GM23248 (cell line): ENCODE results near the gene BCL2. TPM values are rescaled to one million over a fixed set of nuclear protein-coding genes. Genes with fewer than 3 reads are reported as not detected.

Experiments
- DNase-seq: peaks from one replicate; pipeline ENCODE4 v3.0.0-alpha.2; 2015
- H2AFZ ChIP-seq: fragments of 200-600 bp; sonication (generic); 2 replicates; pipeline ENCODE4 v1.6.1; 2016; ENCODE audit warnings: antibody characterized with exemption
- H3F3A ChIP-seq: fragments of 200-600 bp; sonication (generic); 2 replicates; pipeline ENCODE4 v1.6.1; 2016; ENCODE audit warnings: mild to moderate bottlenecking, antibody characterized with exemption, mixed run types; ENCODE audit not compliant: insufficient read depth
- H3K27ac ChIP-seq: fragments of 200-600 bp; sonication (generic); 2 replicates; pipeline ENCODE4 v1.5.1; 2016; ENCODE audit warnings: mild to moderate bottlenecking
- H3K27me3 ChIP-seq: fragments of 200-600 bp; sonication (generic); replicated peaks from 2 replicates; pipeline ENCODE4 v1.6.1; 2016; ENCODE audit warnings: mild to moderate bottlenecking; ENCODE audit not compliant: insufficient read depth
- H3K36me3 ChIP-seq: fragments of 200-600 bp; sonication (generic); 2 replicates; pipeline ENCODE4 v1.6.1; 2016; ENCODE audit warnings: low read depth, mild to moderate bottlenecking
- H3K4me1 ChIP-seq: fragments of 200-600 bp; sonication (generic); 2 replicates; pipeline ENCODE4 v1.6.1; 2016; ENCODE audit warnings: mild to moderate bottlenecking; ENCODE audit not compliant: insufficient read depth
- H3K4me2 ChIP-seq: fragments of 200-600 bp; sonication (generic); one replicate; pipeline ENCODE4 v1.6.1; 2016; ENCODE audit warnings: mild to moderate bottlenecking; ENCODE audit not compliant: unreplicated experiment
- H3K4me3 ChIP-seq: fragments of 200-600 bp; sonication (generic); 2 replicates; pipeline ENCODE4 v1.5.1; 2016; ENCODE audit warnings: mild to moderate bottlenecking
- H3K79me2 ChIP-seq: fragments of 200-600 bp; sonication (generic); 2 replicates; pipeline ENCODE4 v1.6.1; 2016; ENCODE audit warnings: mild to moderate bottlenecking; ENCODE audit not compliant: insufficient read depth
- H3K9ac ChIP-seq: fragments of 200-600 bp; sonication (generic); 2 replicates; pipeline ENCODE4 v1.6.1; 2016; ENCODE audit warnings: mild to moderate bottlenecking
- H3K9me2 ChIP-seq: fragments of 200-600 bp; sonication (generic); 2 replicates; pipeline ENCODE4 v1.6.1; 2016; ENCODE audit warnings: mixed run types, mild to moderate bottlenecking, moderate library complexity; ENCODE audit not compliant: insufficient read depth
- H3K9me3 ChIP-seq: fragments of 200-600 bp; sonication (generic); one replicate; pipeline ENCODE4 v1.6.1; 2017; ENCODE audit warnings: low read depth
- H4K20me1 ChIP-seq: fragments of 200-600 bp; sonication (generic); 2 replicates; pipeline ENCODE4 v1.6.0; 2016; ENCODE audit not compliant: insufficient read depth
- EZH2 ChIP-seq: fragments of 200-600 bp; sonication (generic); IDR thresholded peaks from 2 replicates; pipeline ENCODE4 v1.6.1; 2018; ENCODE audit warnings: antibody characterized with exemption, mild to moderate bottlenecking; ENCODE audit not compliant: insufficient read depth, poor library complexity, severe bottlenecking
- EZH2phosphoT487 ChIP-seq: fragments of 200-600 bp; sonication (generic); IDR thresholded peaks from 2 replicates; pipeline ENCODE4 v1.6.1; 2018; ENCODE audit warnings: antibody characterized with exemption, moderate library complexity, mild to moderate bottlenecking, low read depth; ENCODE audit not compliant: insufficient read depth
- WGBS, 2 experiments: methylation state at CpG; one replicate each; pipeline ENCODE4 v1.1.6; 2015 to 2017; ENCODE audit warnings: low lambda C conversion rate in 2 of 2, low coverage in 1 of 2; ENCODE audit errors: missing lambda C conversion rate in 2 of 2; 5-methylcytosine and 5-hydroxymethylcytosine counted together
- in situ Hi-C: fragments of 300-500 bp; cut with MboI; formaldehyde crosslinking; loops from 2 replicates; pipeline ENCODE4 v1.15.0; 2020
- polyA plus RNA-seq: library from polyadenylated mRNA; unstranded; fragments of >200 nt; fragmentation: Nextera tagmentation; extraction: Ambion mirVana; gene quantifications from 2 replicates; pipeline ENCODE4 v1.2.1, GENCODE V29; 2016
- total RNA-seq: library from RNA; depleted of rRNA; stranded (reverse); fragments of >200 nt; shearing (Covaris generic); gene quantifications from 2 replicates; pipeline ENCODE4 v1.2.3, GENCODE V29; 2014

BCL2 gene
- total and polyA plus RNA-seq, 2 experiments from 2014 or later: 0.30 to 1.5 TPM

DNA sequence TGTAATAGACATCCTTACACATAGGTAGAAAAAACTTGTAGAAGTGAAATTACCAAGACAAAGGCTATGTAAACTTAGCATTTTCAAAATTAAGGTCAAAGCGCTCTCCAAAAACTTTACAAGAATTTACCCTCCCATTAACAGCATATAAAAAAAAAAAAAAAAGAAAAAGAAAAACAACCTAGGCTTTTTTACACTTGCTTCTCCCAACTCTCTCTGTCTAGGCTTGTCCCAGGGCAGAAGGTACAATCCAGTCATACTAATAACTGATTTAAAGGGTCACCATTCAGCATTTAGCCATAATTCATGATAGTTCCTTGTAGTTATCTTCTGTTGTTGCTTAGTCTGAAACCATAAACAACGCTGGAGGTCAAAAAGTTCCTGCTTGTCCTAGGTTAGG is 130.5 kb downstream of the BCL2 start:
- no peak overlapping the region for H3K4me2 ChIP-seq
- H3K9me2 ChIP-seq: no peaks in the 10 kb centered on the region
- 92 to 97% methylated on average over 2 of the region's 2 CpGs for WGBS, 2 experiments
- H3K79me2 ChIP-seq: no peaks in the 10 kb centered on the region
- H3K4me3 ChIP-seq: no peak overlapping the region
- DNase-seq: no peak
- in situ Hi-C loops: no loop called here
- no peaks in the 10 kb centered on the region for H3K27me3 ChIP-seq
- peaks cover 9% of the 10 kb centered on the region; the same call in 1 of the 2 replicates for H3K4me1 ChIP-seq
- no peaks in the 10 kb centered on the region for H4K20me1 ChIP-seq
- no peak overlapping the region for H3K27ac ChIP-seq
- H3F3A ChIP-seq: no peaks in the 10 kb centered on the region
- H3K36me3 ChIP-seq: no peaks in the 10 kb centered on the region
- H3K9ac ChIP-seq: no peak overlapping the region
- H3K9me3 ChIP-seq: no peaks in the 10 kb centered on the region
- TF ChIP-seq EZH2: no peak
- TF ChIP-seq EZH2phosphoT487: no peak
- H2AFZ ChIP-seq: no peak overlapping the region

DNA sequence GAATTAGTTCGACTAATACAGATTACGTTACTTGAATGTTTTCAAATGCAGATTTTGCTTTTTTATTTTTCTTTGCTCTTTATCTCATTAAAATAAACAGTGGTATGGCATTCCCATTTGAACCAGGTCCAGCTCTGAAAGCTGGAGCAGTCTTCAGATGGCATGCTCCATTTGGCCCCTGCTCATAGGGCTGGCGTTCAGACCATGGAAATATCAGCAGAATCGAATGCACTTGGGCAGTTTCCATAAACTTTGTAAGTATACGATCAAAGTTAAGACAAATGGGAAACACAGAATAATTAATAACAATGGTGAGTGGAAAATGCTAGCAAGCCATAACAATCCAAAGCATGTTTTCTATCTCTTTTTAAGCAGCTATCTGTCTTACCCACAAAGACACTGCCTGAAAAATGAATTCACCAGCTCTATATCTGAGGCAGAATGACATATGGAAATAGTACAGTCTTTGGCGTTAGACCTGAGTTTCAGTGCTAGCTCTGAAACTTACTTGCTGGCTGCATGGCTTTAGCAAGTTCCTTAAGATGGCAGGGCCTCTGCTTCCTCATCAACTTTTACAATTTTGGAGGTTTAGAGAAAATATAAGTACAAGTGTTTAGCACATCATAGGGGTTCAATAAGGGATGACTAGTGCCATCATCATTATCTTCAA is 131.6 kb downstream of the BCL2 start:
- in situ Hi-C loops: no loop called here
- Histone ChIP-seq H3K27ac (no peak overlapping the region), H4K20me1 (no peaks in the 10 kb centered on the region), H2AFZ (no peak overlapping the region), H3K79me2 (no peaks in the 10 kb centered on the region), H3K4me1 (peaks cover 9% of the 10 kb centered on the region; the same call in 1 of the 2 replicates), H3F3A (no peaks in the 10 kb centered on the region), H3K36me3 (no peaks in the 10 kb centered on the region), H3K4me3 (no peak overlapping the region), H3K9me3 (no peaks in the 10 kb centered on the region), H3K27me3 (no peaks in the 10 kb centered on the region), H3K4me2 (no peak overlapping the region), H3K9ac (no peak overlapping the region), H3K9me2 (no peaks in the 10 kb centered on the region)
- TF ChIP-seq EZH2phosphoT487 (no peak), EZH2 (no peak)
- WGBS, 2 experiments: 36 to 38% methylated on average over 6 of the region's 6 CpGs
- DNase-seq: no peak

DNA sequence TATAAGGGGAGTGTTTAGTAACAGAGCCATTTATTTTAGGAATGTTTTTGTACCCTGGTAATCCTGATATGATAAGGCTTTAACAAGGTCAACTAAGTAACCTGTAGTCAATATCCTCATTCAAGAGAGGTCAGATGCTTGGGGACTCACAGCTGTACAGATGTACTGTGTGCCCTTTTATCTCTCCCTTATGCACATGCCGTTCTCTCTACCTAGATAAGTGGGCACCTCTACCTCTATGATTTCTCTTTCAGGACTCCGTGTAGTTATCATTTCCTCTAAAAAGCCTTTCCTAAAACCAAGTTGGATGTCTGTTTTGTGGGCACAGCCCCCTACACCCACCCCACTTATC is 132.4 kb downstream of the BCL2 start:
- Histone ChIP-seq H3K36me3 (no peaks in the 10 kb centered on the region), H3K4me2 (no peak overlapping the region), H3K9me3 (no peaks in the 10 kb centered on the region), H3K9ac (no peak overlapping the region), H3K4me3 (no peak overlapping the region), H3K27me3 (no peaks in the 10 kb centered on the region; the same call in 1 of the 2 replicates), H3F3A (no peaks in the 10 kb centered on the region), H3K27ac (no peak overlapping the region), H2AFZ (no peak overlapping the region), H3K79me2 (no peaks in the 10 kb centered on the region), H3K4me1 (peaks cover 9% of the 10 kb centered on the region; the same call in 1 of the 2 replicates), H4K20me1 (no peaks in the 10 kb centered on the region), H3K9me2 (no peaks in the 10 kb centered on the region)
- 95% methylated on average over 2 of the region's 2 CpGs for WGBS, 2 experiments
- no peak for DNase-seq
- TF ChIP-seq EZH2: no peak
- no peak for TF ChIP-seq EZH2phosphoT487
- in situ Hi-C loops: no loop called here

DNA sequence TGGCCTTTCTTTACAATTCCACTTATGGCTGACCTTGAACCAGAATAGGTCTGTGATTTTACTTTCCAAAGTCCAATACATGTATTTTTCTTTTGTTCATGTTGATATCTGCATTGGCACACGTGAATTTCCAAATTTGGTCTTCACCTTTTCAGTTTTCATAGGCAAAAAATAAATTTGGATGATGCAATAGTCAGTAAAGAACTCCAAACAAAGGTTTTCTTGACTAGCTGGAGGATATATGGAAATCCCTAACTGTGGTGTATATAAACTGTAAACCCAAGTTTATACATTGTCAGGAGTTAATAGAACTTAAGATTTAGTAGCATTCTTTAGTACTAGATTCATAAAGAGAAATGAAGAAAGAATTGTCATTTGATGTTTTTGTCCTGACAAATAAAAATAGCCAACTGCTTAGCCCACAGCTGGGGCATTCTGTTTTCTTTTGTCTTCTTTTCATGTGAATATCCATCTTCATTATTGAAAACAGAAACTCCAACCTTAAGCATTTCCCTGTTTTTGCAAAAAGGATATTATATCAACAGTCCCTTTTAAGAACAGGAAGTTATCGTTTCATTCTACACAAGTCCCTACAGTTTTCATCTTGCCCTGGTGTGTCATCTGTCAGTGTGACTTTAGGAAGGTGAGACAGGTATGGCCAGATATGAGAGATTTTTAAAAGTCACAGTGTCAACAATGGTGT is 132.9 kb downstream of the BCL2 start:
- Histone ChIP-seq H3K9me2 (no peaks in the 10 kb centered on the region), H3F3A (no peaks in the 10 kb centered on the region), H3K4me1 (peaks cover 9% of the 10 kb centered on the region; the same call in 1 of the 2 replicates), H3K4me3 (no peak overlapping the region), H3K9me3 (no peaks in the 10 kb centered on the region), H3K27ac (no peak overlapping the region), H3K4me2 (no peak overlapping the region), H4K20me1 (no peaks in the 10 kb centered on the region), H3K36me3 (no peaks in the 10 kb centered on the region), H3K27me3 (no peaks in the 10 kb centered on the region; the same call in 1 of the 2 replicates), H3K79me2 (no peaks in the 10 kb centered on the region), H3K9ac (no peak overlapping the region), H2AFZ (no peak overlapping the region)
- in situ Hi-C loops: no loop called here
- TF ChIP-seq EZH2phosphoT487: no peak
- no peak for TF ChIP-seq EZH2
- WGBS, 2 experiments: 8% methylated on average over 2 of the region's 2 CpGs
- DNase-seq: no peak
